Endothelial cell of umbilical vein (primary cell): ENCODE results near the gene TNFRSF11A.

Experiments
- EZH2 ChIP-seq: IDR thresholded peaks from 2 replicates; pipeline ENCODE4 v1.6.1; 2012; ENCODE audit warnings: borderline replicate concordance, low read depth, mild to moderate bottlenecking, moderate library complexity, low read length, inconsistent platforms; ENCODE audit not compliant: severe bottlenecking
- FOS ChIP-seq: IDR thresholded peaks from 2 replicates; pipeline ENCODE4 v1.6.1; 2011; ENCODE audit warnings: mild to moderate bottlenecking, low read length, moderate library complexity, borderline replicate concordance; ENCODE audit not compliant: insufficient read depth
- GATA2 ChIP-seq: IDR thresholded peaks from 2 replicates; pipeline ENCODE4 v1.7.0; 2011; ENCODE audit warnings: low read depth, mild to moderate bottlenecking, moderate library complexity, mixed read lengths, low read length; ENCODE audit not compliant: insufficient read length, insufficient read depth
- JUN ChIP-seq: IDR thresholded peaks from 2 replicates; pipeline ENCODE4 v1.6.1; 2011; ENCODE audit warnings: borderline replicate concordance, low read depth; ENCODE audit not compliant: insufficient read length, insufficient read depth
- MYC ChIP-seq: IDR thresholded peaks from one replicate; pipeline ENCODE4 v1.6.1; 2011; ENCODE audit warnings: mild to moderate bottlenecking, low read depth, low read length
- POLR2A ChIP-seq: IDR thresholded peaks from 2 replicates; pipeline ENCODE4 v1.6.1; 2012; ENCODE audit warnings: low read depth, mild to moderate bottlenecking, control low read depth, low read length
- POLR2AphosphoS5 ChIP-seq: IDR thresholded peaks from 2 replicates; pipeline ENCODE4 v1.6.1; 2012; ENCODE audit warnings: low read depth, mild to moderate bottlenecking, control low read depth, low read length, moderate library complexity; ENCODE audit not compliant: insufficient read depth
- TF ChIP-seq, protein P1 (sequence below), 2 donors: IDR thresholded peaks; 1 replicate in 1 of 2; 2 replicates in 1 of 2; pipeline ENCODE4 v1.5.1; 2011; ENCODE audit warnings: low read length in 2 of 2, mild to moderate bottlenecking in 2 of 2, moderate library complexity in 2 of 2, control low read depth in 1 of 2, inconsistent platforms in 1 of 2, low read depth in 1 of 2; ENCODE audit not compliant: insufficient read depth in 1 of 2; ENCODE audit errors: extremely low read depth in 1 of 2
- TF ChIP-seq, protein P2 (sequence below): IDR thresholded peaks from 2 replicates; pipeline ENCODE4 v1.6.1; 2011; ENCODE audit not compliant: insufficient read depth, insufficient read length

DNA sequence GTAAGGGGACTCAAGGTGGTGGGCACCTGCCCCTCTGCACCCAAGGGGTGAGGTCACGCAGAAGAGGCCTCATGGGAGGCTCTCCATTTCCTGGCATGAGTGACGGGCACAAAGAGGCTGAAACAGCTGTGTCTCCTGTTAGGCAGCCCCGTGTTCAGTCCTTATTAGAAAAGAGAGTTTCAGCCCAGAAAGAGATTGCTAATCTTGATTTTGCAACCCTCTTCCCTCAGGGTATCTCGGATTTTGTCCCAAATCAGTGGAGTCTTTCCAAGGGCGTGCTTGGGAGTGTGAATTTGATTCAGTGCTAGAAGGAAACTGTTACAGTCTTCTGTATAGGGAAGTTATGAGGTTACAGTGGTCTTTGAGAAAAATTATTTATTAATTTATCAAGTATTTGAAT lies 10.4 kb downstream of the TNFRSF11A start:
- TF ChIP-seq, protein P1, sequence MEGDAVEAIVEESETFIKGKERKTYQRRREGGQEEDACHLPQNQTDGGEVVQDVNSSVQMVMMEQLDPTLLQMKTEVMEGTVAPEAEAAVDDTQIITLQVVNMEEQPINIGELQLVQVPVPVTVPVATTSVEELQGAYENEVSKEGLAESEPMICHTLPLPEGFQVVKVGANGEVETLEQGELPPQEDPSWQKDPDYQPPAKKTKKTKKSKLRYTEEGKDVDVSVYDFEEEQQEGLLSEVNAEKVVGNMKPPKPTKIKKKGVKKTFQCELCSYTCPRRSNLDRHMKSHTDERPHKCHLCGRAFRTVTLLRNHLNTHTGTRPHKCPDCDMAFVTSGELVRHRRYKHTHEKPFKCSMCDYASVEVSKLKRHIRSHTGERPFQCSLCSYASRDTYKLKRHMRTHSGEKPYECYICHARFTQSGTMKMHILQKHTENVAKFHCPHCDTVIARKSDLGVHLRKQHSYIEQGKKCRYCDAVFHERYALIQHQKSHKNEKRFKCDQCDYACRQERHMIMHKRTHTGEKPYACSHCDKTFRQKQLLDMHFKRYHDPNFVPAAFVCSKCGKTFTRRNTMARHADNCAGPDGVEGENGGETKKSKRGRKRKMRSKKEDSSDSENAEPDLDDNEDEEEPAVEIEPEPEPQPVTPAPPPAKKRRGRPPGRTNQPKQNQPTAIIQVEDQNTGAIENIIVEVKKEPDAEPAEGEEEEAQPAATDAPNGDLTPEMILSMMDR (IDR thresholded peaks at IDR 0.05; ENCODE audit: extremely low read depth in 1 of 2, insufficient read depth in 1 of 2, low read depth in 1 of 2, low read length in 2 of 2), result no peak
- TF ChIP-seq POLR2A, result no peak
- TF ChIP-seq, protein P2, sequence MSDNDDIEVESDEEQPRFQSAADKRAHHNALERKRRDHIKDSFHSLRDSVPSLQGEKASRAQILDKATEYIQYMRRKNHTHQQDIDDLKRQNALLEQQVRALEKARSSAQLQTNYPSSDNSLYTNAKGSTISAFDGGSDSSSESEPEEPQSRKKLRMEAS, result no peak
- no peak for TF ChIP-seq EZH2
- TF ChIP-seq GATA2, result no peak
- no peak for TF ChIP-seq POLR2AphosphoS5
- no peak for TF ChIP-seq JUN
- TF ChIP-seq MYC, result no peak
- no peak for TF ChIP-seq FOS
